ENCODE results near the gene NR2F1-AS1.

Gene NR2F1-AS1

DNA sequence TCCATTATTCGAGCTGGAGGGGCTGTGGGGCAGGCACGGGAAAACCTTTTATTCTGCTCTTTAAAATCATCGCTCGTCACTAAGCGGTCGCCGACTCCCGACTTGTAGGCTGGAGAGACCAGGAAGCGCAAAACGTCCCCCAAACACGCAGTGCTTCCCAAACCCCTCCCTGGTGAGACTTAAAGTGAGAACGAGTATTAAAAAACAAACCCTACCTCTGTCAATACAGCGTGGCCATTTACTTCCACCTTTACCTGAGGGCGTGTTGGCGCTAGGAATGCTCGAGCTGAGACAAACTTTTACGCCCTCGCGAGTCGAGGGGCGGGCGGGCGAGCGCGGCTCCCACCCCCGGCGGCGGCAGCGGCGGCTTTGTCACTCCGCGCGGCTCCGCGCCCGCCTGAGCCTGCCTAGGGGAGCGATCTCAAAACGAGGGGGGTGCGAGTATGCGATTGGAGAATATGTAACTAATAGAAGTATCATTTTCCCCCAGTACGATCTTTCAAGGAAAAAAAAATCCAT is at the start of gene NR2F1-AS1:
TSS of gene NR2F1-AS1 (minus strand) at position 293 of the 519 bp plus-strand sequence.
- no peak for DNase-seq (ENCODE audit: low read depth)

- no peak for DNase-seq (ENCODE audit: low read depth)
These were observed 45.8 kb upstream of the NR2F1-AS1 start for GRCh38 chr5:93626801-93627200.

DNA sequence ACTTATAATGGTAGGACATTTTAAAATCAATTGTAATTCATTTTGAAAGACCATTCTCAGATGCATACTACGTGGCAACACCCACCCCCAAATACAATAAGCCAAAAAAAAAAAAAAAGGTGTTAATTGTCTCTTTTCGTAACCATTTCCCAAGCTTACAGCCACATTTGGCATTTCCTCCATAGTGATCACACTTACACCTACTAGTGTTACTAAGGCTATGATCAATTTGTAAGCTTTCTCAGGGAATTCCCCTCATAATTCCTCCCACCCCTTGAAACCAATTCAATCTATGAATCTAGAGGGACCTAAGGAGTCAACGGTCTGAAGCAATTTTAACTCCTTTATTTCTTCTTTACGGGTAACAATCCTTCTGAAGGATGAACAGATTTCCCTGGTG is 42.1 kb upstream of the NR2F1-AS1 start:
- no peak for DNase-seq (ENCODE audit: low read depth)

GRCh38 chr5:93622240-93622885 is 41.3 kb upstream of the NR2F1-AS1 start:
- no peak for DNase-seq (ENCODE audit: low read depth)

- no peak for DNase-seq (ENCODE audit: low read depth)
These were observed 40.3 kb upstream of the NR2F1-AS1 start for GRCh38 chr5:93621327-93621798.

DNA sequence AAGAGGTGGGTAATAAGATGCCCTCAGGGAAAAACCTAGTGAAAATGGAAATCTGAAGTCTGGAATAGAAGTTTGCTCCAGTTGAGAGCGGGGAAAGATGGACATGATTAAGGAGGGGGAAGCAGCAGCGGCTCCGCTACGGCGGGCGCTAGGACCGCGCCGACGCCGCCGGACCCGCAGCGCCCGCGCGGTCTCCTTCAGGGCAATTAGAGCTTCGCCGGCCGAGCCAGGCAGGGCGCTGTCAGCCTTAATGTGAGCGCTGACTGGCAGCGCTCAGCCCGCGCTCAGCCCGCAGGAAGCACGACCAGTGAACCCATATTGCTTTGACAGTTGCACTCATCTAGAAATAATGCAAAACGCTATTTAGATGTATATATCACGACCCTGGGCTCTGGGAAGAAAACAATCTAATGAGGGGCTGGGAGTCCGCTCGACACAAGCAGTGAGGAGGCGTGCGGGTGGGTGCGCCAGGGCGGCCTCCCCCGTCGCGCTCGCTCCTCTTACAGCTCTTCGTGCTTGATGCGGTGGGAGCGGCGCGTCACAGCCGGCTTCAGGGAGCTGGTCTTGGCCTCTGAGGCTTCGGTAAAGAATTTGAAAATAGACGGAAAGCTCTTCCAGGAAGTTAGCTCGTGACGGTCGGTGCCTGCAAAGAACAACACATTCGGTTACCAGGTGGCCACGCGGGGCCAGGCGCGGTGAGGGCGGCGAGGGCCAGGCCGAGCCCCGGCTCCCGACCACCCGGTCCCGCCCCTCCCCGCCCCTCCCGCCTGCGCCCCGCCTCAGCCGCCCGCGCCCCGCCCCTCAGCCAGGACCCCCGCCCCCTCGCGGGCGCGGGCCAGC is 39.7 kb upstream of the NR2F1-AS1 start:
- no peak for DNase-seq (ENCODE audit: low read depth)

- DNase-seq (ENCODE audit: low read depth): no peak
These were observed 35.6 kb upstream of the NR2F1-AS1 start for GRCh38 chr5:93616538-93617174.

DNA sequence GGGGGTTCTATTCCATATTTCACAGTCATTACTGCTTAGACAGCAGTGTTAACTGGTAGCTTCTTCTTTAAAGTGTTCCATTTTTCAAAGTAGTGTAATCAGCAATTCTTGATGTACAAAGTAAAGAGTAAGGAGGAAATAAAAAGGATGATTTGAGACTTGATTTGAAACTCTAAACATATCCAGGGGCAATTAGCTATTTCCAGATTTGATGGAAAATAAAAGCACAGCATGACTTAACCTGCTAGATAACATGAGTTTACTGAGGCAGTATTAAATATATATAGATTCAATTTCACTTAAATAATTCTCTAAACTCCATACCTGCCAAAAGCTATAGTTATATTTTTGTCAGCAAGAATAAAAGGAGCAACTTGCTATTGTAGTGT is 31.8 kb upstream of the NR2F1-AS1 start:
- DNase-seq (ENCODE audit: low read depth): no peak

- no peak for DNase-seq (ENCODE audit: low read depth)
These were observed 31.2 kb upstream of the NR2F1-AS1 start for GRCh38 chr5:93611976-93612854.

DNA sequence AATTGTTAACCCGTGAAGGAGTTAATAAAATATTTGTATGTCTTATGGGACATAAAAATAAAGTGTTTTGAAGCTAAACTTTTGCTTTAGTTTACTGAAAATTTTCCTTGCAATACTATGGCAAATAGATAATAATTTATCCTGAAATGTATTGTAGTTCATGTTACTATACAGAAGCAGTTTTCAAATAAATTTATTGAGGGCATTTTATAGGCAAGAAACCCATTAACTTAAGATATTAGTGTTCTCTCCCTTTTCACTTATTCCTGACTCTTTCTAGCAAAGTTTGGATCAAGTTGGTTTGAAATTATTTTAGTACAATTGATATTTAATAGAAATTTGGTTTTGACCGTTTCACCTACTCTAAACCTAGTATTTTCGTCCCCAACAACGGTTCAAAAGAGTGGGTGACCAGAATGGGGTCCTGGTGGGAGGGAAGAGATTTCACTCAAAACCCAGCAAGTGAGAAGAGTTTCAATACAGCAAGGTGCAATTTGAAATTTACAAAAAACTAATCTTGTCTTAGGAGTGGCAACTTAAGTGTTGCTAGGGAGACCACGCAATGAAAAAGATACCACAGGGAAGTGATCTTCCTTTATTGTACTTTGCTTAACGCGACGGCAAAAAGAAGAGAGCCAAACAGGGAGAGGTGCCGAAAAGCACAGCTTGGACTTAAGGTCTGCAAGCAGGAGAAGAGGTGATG is 30.4 kb upstream of the NR2F1-AS1 start:
- DNase-seq (ENCODE audit: low read depth): no peak

- no peak for DNase-seq (ENCODE audit: low read depth)
These were observed 29.7 kb upstream of the NR2F1-AS1 start for GRCh38 chr5:93610581-93611272.

DNA sequence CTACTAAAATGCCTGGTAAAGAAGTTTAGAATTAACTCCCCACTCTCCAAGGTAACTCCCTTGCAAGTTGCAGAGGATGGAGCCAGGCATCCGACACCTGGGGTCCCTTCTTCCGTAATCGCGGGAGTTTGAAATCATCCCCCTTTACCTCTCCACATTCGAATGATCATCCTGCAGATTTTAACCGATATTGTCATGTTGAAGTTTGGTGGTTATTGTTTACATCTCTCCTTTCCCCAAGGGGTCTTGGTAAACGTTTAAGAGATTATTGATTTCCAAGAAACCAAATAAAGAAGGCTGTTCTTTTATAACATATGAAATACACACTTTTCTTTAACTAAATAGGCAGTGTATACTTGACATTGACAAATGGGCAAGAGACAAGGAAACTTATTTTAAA is 28.7 kb upstream of the NR2F1-AS1 start:
- no peak for DNase-seq (ENCODE audit: low read depth)

DNA sequence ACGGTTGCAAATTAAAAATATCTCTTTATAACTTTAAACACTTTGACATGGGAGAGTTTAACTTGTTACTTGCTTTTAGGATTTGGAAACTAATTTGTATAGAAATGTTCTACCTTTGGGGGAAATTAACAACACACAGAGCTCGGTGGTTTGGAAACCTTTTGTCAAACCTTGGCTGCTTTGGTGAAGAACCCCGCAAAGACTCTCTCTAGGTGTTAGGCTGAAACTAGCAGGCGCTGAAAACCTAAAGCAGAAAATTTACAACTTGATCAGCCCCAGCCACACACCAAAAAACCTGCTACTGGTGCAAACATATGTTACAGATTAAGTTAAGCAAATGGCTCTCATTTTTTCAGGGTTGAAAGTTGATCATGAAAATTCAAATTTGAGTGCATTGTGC is 27.8 kb upstream of the NR2F1-AS1 start:
- DNase-seq (ENCODE audit: low read depth): no peak

DNA sequence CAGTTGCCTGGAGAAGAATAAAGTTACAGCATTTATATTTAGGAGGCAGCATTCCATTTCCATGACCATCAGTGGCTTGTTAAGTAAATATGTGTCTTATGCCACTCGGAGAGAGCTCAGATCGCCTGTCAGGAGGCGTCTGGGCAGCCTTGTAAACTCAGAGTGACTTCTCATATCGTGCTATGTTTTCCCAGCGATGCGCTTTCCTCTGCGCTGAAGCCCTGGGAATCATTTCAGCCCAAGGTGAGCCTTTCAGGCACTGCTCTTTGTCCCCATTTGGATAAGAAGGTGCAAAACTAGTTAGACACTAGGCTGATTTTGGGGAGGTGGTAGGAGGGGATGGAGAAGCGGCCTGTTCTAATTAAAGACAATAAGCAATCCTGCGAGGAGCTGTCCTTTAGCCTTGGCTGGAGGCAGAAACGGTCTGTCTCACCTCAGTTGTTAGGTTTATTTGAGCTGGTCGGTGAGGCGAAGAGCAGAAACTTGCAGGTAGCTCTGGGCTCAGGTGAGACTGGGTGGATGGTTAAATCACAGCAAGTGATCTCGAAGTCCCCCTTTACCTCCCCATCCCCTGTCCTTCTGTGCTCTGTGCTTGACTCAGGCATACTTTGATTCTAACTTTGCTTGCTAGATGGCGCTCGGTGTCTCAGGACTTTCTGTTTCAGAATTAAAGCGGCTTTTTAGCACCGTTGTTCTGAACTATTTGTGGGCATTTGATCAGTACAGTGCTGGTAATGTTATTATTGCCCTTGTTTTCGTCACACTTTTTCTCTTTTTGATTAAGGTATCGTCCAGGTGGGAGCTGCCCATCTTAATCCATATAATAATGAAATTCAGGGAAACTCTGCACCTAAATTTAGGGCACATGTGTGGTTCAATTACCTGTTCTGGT is 26.6 kb upstream of the NR2F1-AS1 start:
- no peak for DNase-seq (ENCODE audit: low read depth)

DNA sequence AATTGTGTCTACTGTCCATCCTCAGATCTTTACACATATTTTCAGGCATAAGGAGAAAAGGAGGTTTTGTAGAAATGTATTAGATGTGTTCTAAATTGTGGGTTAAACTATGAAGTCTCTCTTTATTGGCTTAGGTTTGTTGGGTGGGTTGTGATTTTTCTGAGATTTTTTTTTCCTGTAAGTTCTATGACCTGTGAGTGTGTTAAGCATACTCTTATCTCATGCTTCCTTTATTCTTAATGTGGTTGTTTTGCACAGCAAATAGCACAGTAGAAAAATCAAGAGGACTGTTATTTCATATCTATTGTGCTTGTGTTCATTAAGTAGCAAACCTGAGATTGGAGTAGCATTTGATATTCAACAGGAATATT is 25.3 kb upstream of the NR2F1-AS1 start:
- no peak for DNase-seq (ENCODE audit: low read depth)

DNA sequence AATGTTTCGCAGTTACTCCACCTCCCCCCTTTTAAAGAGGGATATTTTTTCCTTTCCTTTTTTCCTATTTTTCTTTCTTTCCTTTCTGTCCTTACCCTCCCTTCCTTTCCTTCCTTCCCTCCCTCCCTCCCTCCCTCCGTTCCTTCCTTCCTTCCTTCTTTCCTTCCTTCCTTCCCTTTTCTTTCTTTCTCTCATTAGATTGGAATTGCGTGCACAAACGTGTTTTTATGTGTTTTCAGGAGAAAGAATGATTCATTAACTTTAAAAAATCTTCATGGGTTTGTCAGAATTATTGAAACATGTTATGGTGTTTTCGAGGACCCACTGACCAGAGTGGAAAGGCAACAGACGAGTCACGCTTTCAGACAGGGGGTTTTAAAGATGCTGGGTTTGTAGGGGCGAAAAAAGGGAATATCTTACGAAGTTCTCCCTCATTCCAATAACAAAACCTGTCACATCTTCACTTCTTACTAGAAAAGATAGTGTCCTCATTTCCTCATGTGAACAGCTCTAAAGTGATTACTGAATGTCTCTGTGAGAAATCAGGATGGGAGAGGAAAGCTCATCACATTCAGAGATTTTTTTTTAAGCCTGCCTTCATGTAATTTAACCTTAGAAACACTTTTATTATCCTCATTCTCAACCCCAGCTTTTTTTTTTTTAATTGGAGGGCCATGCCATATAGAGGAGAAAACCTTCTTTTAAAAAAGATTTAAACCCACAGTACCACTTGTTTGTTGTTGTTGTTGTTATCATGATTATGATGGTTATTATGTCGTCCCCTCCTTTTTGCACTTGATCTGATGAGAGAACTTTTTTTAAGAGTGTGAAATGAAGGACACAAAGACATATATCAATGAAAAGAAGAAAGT is 23.9 kb upstream of the NR2F1-AS1 start:
- DNase-seq (ENCODE audit: low read depth): no peak

DNA sequence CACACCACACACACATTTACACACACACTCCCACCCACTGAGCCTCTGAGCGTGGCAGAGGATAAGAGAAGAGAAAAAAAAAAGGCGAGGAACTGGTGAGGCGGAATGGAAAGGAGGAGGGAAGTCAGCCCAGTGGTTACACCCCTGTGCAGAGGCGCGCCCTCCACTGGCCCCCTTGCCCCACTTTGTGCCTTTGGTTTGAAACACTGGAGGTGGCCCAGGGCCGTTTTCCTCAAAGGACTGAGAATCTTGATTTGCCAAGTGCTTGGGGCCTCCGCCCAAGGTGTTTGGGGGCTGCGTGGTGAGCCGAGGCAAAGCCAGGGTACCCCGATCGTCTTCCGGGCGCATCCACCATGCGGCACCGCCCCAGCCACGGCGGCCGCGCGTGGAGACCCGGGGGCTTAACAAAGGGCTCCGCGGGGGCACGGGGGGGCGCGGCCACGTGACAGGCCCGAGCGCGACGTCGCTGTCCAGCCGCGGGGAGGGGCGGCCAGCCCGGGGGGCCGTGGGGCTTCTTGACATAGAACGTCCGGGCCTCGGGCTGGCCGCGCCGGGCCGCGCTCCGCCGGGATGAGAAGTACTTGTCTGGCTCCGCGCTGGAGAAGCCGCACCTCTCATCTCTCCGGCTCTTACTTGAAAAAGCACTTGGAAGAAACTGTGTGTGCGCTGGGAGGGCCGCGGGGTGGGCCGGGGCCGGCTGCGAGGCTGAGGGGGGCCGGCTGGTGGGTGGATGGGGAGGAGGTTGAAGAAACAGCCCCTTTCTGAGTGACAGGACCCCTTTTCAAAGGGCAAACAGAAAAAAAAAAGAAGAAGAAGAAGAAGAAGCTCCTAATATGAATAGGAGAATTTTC is 23.0 kb upstream of the NR2F1-AS1 start:
- DNase-seq (ENCODE audit: low read depth): no peak

Data from stimulated activated CD8-positive, alpha-beta memory T cell treated with anti-CD3 and anti-CD28 coated beads, Interleukin-7, amount 100 ng/mL, for 24 hours (primary cell).